Measurements from ENCODE around the gene AASDHPPT. TPM values are rescaled to one million over a fixed set of nuclear protein-coding genes. Genes with fewer than 3 reads are reported as not detected.
A peak's percentile ranks its signal among the peaks of the same experiment; 100 is the strongest.
"Not testable (repeated sequence)": the region's sequence is repeated elsewhere in the genome, so short reads cannot be mapped to it uniquely, and the experiment has no call there.

Gene AASDHPPT, protein sequence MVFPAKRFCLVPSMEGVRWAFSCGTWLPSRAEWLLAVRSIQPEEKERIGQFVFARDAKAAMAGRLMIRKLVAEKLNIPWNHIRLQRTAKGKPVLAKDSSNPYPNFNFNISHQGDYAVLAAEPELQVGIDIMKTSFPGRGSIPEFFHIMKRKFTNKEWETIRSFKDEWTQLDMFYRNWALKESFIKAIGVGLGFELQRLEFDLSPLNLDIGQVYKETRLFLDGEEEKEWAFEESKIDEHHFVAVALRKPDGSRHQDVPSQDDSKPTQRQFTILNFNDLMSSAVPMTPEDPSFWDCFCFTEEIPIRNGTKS
- total RNA-seq (2014; rRNA removed; shearing (Covaris generic); ENCODE audit: low replicate concordance): 44.5 and 62.1 TPM in 2 replicates

GRCh38 chr11:106077609-106078455 is at the start of gene AASDHPPT:
AASDHPPT (plus strand) TSS chr11:106077662; CDS start chr11:106077711, 49 bp downstream.
- peaks cover 37% of the 10 kb centered on the region for H3K36me3 ChIP-seq
- peak; percentile 20 for DNase-seq
- H3K9me3 ChIP-seq: no peaks in the 10 kb centered on the region
- H3K4me3 ChIP-seq: peak within 1 kb of the TSS; percentile 91
- H3K27me3 ChIP-seq: no peaks in the 10 kb centered on the region

DNA sequence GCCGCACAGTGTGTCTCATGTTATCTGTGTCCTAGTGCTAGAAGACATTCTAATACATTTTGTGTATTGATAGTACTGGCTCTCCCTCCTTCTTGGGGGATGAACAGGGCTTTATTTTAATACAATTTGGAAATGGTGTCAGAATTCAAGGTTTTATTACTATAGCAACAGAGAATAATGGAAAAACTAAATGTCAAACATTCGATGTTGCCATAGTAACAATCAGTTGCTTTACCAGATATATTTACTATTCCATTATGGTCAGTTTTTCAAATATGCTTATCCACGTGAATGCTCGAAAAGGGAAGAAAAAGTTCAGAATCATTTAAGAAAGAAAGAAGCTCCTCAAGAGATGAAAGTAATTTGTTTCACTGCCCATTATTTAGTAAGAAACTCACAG is 46.9 kb upstream of the AASDHPPT start:
- no peaks in the 10 kb centered on the region; the same call in 1 of the 2 replicates for H3K9me3 ChIP-seq
- H3K36me3 ChIP-seq: no peaks in the 10 kb centered on the region
- DNase-seq: no peak
- H3K4me3 ChIP-seq: no peak overlapping the region
- H3K27me3 ChIP-seq: no peaks in the 10 kb centered on the region

DNA sequence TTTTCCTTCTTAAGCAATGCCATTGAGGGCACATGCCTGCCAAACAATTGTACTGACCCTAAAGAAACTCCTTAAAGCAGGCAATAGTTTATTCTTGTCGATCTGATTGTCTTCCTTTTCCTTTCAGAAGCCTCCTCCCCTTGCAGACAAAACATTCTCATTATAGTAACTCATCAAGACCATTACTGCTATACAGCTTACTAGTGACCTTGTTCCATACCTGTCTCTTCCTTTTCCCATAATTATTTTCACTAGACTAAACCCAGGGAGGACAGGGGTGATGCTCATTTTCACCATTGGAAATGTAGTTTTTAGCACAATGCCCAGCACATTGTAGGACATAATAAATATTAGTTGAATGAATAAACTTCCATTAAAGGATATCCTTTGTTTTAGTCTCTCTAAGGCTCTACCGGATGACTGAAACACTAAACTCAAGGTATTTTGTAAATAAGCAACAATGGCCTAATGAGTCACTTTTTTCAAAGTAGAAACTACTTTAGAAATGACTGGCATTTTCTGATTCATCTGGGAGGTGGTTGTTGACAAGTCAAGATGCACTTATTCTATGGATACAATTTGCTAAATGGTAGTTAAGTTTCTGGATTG is 46.2 kb upstream of the AASDHPPT start:
- no peaks in the 10 kb centered on the region; the same call in 1 of the 2 replicates for H3K9me3 ChIP-seq
- no peaks in the 10 kb centered on the region for H3K36me3 ChIP-seq
- H3K4me3 ChIP-seq: no peak overlapping the region
- DNase-seq: no peak
- H3K27me3 ChIP-seq: no peaks in the 10 kb centered on the region

- Histone ChIP-seq H3K27me3 (no peaks in the 10 kb centered on the region), H3K9me3 (no peaks in the 10 kb centered on the region; the same call in 1 of the 2 replicates), H3K36me3 (no peaks in the 10 kb centered on the region), H3K4me3 (no peak overlapping the region)
- DNase-seq: no peak
Measured at GRCh38 chr11:106031936-106032335, 45.5 kb upstream of the AASDHPPT start.

DNA sequence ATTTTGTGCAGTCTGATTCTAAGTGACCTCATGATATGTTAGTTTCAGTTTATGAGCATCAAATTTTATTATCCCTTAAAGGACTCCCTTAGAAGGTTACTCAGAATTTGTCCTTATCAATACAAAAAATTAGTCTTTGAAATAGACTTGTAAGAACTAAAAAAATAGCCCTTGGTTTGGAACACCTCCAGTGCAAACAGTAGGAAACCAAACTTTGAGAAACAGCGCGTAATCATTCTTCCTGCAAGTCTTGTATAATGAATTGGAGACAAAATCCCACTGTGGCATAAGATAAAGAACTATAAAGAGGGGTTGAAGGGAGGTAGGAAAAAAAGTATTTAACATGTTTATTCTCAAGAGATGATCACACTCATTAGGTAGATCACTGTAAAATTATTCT is 44.6 kb upstream of the AASDHPPT start:
- no peaks in the 10 kb centered on the region for H3K27me3 ChIP-seq
- H3K9me3 ChIP-seq: no peaks in the 10 kb centered on the region
- H3K4me3 ChIP-seq: no peak overlapping the region
- DNase-seq: no peak
- H3K36me3 ChIP-seq: no peaks in the 10 kb centered on the region

DNA sequence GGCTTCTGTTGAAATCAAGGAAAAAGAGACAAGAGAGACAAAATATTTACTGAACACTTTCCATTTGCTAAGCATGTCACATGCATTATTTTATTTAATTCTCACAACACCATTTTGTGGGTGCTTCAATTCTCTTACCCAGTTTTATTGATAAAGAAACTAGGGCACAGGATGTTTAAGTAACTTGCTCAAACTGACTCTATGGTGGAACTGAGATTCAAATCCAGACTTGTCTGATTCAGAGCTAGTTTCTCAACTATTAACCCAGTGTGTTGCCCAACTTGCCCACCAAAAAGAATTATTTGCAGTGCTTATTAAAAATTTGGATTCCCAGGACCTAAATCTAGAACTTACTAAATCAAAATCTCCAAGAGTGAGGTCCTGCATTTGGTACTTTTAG is 33.9 kb upstream of the AASDHPPT start:
- no peak for DNase-seq
- no peak overlapping the region for H3K4me3 ChIP-seq
- no peaks in the 10 kb centered on the region for H3K36me3 ChIP-seq
- H3K9me3 ChIP-seq: no peaks in the 10 kb centered on the region
- H3K27me3 ChIP-seq: no peaks in the 10 kb centered on the region

DNA sequence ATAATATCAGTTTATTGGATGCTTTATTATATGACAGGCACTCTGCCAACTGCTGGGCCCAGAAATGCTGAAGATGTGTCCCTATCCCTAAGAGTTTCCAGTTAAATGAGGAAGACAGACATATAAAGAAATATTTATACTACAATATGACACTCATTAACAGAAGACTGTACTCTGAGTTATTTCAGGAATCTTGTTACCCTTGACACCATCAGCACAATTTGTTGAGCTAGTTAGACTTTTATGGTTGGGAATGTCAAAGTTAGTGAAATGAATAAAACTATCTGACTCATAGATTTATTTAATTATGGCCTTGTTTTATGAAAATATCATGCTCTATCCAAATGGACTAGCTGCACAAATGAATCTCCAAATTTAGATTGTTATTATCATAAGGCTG is 29.8 kb upstream of the AASDHPPT start:
- Histone ChIP-seq H3K36me3 (no peaks in the 10 kb centered on the region), H3K4me3 (no peak overlapping the region), H3K27me3 (no peaks in the 10 kb centered on the region; the same call in 1 of the 2 replicates), H3K9me3 (no peaks in the 10 kb centered on the region)
- DNase-seq: no peak

DNA sequence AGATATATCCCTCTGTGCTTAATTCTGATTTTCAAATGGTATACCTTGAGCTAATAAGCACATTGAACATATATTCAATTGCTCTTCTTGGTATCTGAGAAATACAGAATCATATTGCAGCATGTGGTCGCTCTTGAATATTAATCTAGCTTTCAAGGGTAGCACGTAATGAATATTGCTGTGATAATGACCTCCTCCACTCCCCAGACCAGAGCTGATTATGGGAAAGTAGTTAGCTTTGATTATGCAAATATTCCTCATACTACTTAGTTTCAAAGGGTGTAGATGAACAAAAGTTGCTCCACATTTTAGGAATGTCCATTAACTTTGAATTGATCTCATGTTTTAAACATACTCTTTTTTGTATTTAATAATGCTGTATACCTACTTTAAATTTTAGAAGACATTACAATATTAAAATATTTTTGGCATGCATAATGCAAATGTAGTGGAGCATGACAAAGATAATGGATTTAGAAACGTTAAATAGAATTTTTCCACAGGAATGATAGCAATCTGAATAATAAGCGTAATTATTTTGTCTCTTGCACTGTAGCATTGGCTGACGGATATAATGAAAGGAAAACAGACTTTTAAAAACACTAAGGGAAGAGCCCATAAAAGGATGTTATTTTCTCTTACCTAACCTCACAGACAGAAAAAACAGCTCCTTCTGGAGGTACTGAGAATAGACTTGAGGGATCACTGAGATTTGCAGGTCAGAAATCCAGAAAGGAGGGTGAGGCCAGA is 27.6 kb upstream of the AASDHPPT start:
- no peaks in the 10 kb centered on the region for H3K36me3 ChIP-seq
- DNase-seq: no peak
- H3K27me3 ChIP-seq: no peaks in the 10 kb centered on the region; the same call in 1 of the 2 replicates
- no peaks in the 10 kb centered on the region for H3K9me3 ChIP-seq
- no peak overlapping the region for H3K4me3 ChIP-seq

- Histone ChIP-seq H3K27me3 (no peaks in the 10 kb centered on the region; the same call in 1 of the 2 replicates), H3K36me3 (no peaks in the 10 kb centered on the region), H3K9me3 (no peaks in the 10 kb centered on the region), H3K4me3 (no peak overlapping the region)
- DNase-seq: no peak
Measured at GRCh38 chr11:106051103-106051502, 26.4 kb upstream of the AASDHPPT start.

GRCh38 chr11:106058377-106058776 is 19.1 kb upstream of the AASDHPPT start:
- not testable (repeated sequence) for H3K9me3 ChIP-seq, H3K27me3 ChIP-seq, H3K4me3 ChIP-seq, H3K36me3 ChIP-seq, DNase-seq

GRCh38 chr11:106059617-106060016 is 17.8 kb upstream of the AASDHPPT start:
- Histone ChIP-seq H3K27me3 (no peaks in the 10 kb centered on the region), H3K9me3 (no peaks in the 10 kb centered on the region), H3K4me3 (no peak overlapping the region), H3K36me3 (no peaks in the 10 kb centered on the region)
- no peak for DNase-seq

GRCh38 chr11:106061249-106061784 is 16.1 kb upstream of the AASDHPPT start:
- DNase-seq: no peak
- no peak overlapping the region for H3K4me3 ChIP-seq
- no peaks in the 10 kb centered on the region for H3K36me3 ChIP-seq
- H3K9me3 ChIP-seq: no peaks in the 10 kb centered on the region
- no peaks in the 10 kb centered on the region for H3K27me3 ChIP-seq

DNA sequence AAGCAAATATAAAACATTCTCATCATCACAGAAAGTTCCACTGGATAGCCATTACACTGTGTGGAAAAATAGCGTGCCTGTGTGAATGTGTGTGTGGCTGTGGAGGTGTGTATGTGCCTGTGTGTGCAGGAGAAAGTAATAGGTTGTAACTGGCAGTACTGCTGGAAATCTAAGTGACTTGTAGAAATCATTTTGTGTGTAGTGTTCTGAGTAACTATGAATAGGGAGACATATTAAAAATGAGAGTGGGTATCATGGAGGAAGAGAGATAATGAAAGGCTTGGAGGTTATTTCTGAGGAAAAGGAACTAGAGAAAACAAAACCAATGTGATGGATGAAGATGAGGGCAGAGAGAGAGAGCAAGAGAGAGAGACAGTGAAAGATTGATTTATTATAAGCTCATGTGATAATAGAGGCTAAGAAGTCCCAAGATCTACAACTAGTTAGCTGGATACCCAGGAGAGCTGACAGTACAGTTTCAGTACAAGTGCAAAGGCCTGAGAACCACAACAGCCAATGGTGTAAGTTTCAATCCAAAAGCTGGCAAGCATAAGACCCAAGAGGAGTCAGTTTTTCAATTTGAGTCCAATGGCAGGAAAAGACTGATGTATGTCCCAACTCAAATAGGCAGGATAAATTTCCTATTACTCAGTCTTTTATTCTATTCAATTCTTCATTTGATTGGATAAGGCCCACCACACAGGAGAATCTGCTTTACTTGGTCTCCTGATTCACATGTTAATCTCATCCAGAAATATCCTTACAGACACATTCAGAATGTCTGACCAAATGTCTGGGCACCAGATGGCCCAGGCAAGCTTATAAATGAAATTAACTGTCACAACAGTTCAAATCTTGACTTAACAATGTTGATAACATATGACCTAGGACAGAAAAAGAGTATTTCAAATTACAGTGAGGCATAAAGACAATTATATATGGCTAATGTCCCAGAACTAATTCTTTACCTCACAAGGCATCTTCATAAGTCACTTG is 15.2 kb upstream of the AASDHPPT start:
- no peak for DNase-seq
- Histone ChIP-seq H3K27me3 (no peaks in the 10 kb centered on the region), H3K9me3 (no peaks in the 10 kb centered on the region), H3K36me3 (no peaks in the 10 kb centered on the region), H3K4me3 (no peak overlapping the region)

- Histone ChIP-seq H3K27me3 (no peaks in the 10 kb centered on the region), H3K9me3 (no peaks in the 10 kb centered on the region), H3K36me3 (no peaks in the 10 kb centered on the region), H3K4me3 (no peak overlapping the region)
- no peak for DNase-seq
Measured at GRCh38 chr11:106063009-106063408, 14.5 kb upstream of the AASDHPPT start.

GRCh38 chr11:106070606-106071005 is 6.9 kb upstream of the AASDHPPT start:
- no peaks in the 10 kb centered on the region; the same call in 1 of the 2 replicates for H3K27me3 ChIP-seq
- DNase-seq: no peak
- no peak overlapping the region for H3K4me3 ChIP-seq
- no peaks in the 10 kb centered on the region for H3K9me3 ChIP-seq
- no peaks in the 10 kb centered on the region for H3K36me3 ChIP-seq
